Measurements from ENCODE around the gene EGFL7.

Gene EGFL7

GRCh38 chr9:136671646-136672430, 9.1 kb downstream of the EGFL7 start:
- peak in 3 of 58 donors; percentile 12 to 33 (median 20) for DNase-seq

GRCh38 chr9:136672431-136673087, 9.8 kb downstream of the EGFL7 start:
- DNase-seq, result no peak

GRCh38 chr9:136673088-136673974, 10.6 kb downstream of the EGFL7 start:
- no peak for DNase-seq

GRCh38 chr9:136673975-136674785, 11.5 kb downstream of the EGFL7 start:
- DNase-seq, result no peak

- DNase-seq, result no peak
These were observed 12.2 kb downstream of the EGFL7 start for GRCh38 chr9:136674786-136675349.

GRCh38 chr9:136675477-136676296, 13.0 kb downstream of the EGFL7 start:
- no peak for DNase-seq

- no peak for DNase-seq
These were observed 13.6 kb downstream of the EGFL7 start for GRCh38 chr9:136676297-136676794.

- no peak for DNase-seq
These were observed 14.4 kb downstream of the EGFL7 start for GRCh38 chr9:136676920-136677686.

- no peak for DNase-seq
These were observed 15.3 kb downstream of the EGFL7 start for GRCh38 chr9:136678034-136678433.

- DNase-seq, result no peak
These were observed 15.9 kb downstream of the EGFL7 start for GRCh38 chr9:136678624-136679023.

- peak in 7 of 58 donors; percentile 16 to 39 (median 22) for DNase-seq
These were observed 16.8 kb downstream of the EGFL7 start for GRCh38 chr9:136679431-136679941.

GRCh38 chr9:136681029-136681428, 18.3 kb downstream of the EGFL7 start:
- DNase-seq, result no peak

GRCh38 chr9:136681945-136682699, 19.4 kb downstream of the EGFL7 start:
- DNase-seq, result no peak

GRCh38 chr9:136682710-136683109, 20.0 kb downstream of the EGFL7 start:
- DNase-seq, result no peak

GRCh38 chr9:136683173-136683745, 20.5 kb downstream of the EGFL7 start:
- DNase-seq, result no peak

- DNase-seq, result no peak
These were observed 21.0 kb downstream of the EGFL7 start for GRCh38 chr9:136683755-136684154.

- no peak for DNase-seq
These were observed 21.6 kb downstream of the EGFL7 start for GRCh38 chr9:136684339-136684738.

Data from anterior cingulate cortex (tissue), 58 donors.